Prostate gland (tissue), 2 donors: Measurements from ENCODE around the gene NEGR1.

Experiments used
- CTCF ChIP-seq, 4 experiments: fragments of 200-600 bp in 2 of 4; fragments of 450-650 bp in 2 of 4; sonication (generic) in 2 of 4; IDR thresholded peaks; 1 replicate in 3 of 4; 2 replicates in 1 of 4; pipeline ENCODE4 v1.5.1; 2016 to 2019; ENCODE audit warnings: antibody characterized with exemption in 4 of 4, mild to moderate bottlenecking in 2 of 4, moderate library complexity in 2 of 4
- POLR2A ChIP-seq: fragments of 450-650 bp; IDR thresholded peaks from one replicate; pipeline ENCODE4 v1.6.1; 2016; ENCODE audit warnings: antibody characterized with exemption, mild to moderate bottlenecking

- no peak for TF ChIP-seq CTCF (IDR thresholded peaks at IDR 0.05)
- TF ChIP-seq POLR2A: no peak
These were observed 3.9 kb downstream of the NEGR1 start for GRCh38 chr1:72278461-72278860.
